Adipocyte (in vitro differentiated cells): ENCODE measurements around the gene CPLX3.
"Not testable (repeated sequence)": the region's sequence is repeated elsewhere in the genome, so short reads cannot be mapped to it uniquely, and the experiment has no call there.

Experiments used
- DNase-seq: peaks from one replicate; pipeline ENCODE4 v3.0.0-alpha.2; 2015; ENCODE audit warnings: low read depth
- H3K27me3 ChIP-seq: replicated peaks from 2 replicates; pipeline ENCODE4 v1.7.0; 2013; ENCODE audit warnings: mild to moderate bottlenecking, low read length, moderate library complexity; ENCODE audit not compliant: control insufficient read depth, insufficient read depth
- H3K36me3 ChIP-seq: 2 replicates; pipeline ENCODE4 v1.7.0; 2013; ENCODE audit warnings: low read length, mild to moderate bottlenecking, moderate library complexity; ENCODE audit not compliant: control insufficient read depth, insufficient read depth, severe bottlenecking
- H3K4me1 ChIP-seq: 2 replicates; pipeline ENCODE4 v1.7.0; 2013; ENCODE audit warnings: mild to moderate bottlenecking, low read length, moderate library complexity; ENCODE audit not compliant: control insufficient read depth, insufficient read depth
- H3K4me3 ChIP-seq: 2 replicates; pipeline ENCODE4 v1.7.0; 2013; ENCODE audit warnings: mild to moderate bottlenecking, low read length, moderate library complexity
- H3K9ac ChIP-seq: 2 replicates; pipeline ENCODE4 v1.7.0; 2013; ENCODE audit warnings: mild to moderate bottlenecking, low read length, moderate library complexity
- H3K9me3 ChIP-seq: 2 replicates; pipeline ENCODE4 v1.7.0; 2013; ENCODE audit warnings: mild to moderate bottlenecking, low read length, moderate library complexity; ENCODE audit not compliant: control insufficient read depth

Gene CPLX3

GRCh38 chr15:74783808-74784175 lies 42.6 kb upstream of the CPLX3 start:
- DNase-seq: no peak
- H3K36me3 ChIP-seq: no peaks in the 10 kb centered on the region
- peaks cover 37% of the 10 kb centered on the region for H3K4me1 ChIP-seq
- H3K9me3 ChIP-seq: no peaks in the 10 kb centered on the region
- no peaks in the 10 kb centered on the region for H3K27me3 ChIP-seq
- H3K9ac ChIP-seq: peak overlapping the region; percentile 94
- H3K4me3 ChIP-seq: peak overlapping the region; percentile 96

GRCh38 chr15:74784426-74785193 lies 41.8 kb upstream of the CPLX3 start:
- no peak for DNase-seq
- Histone ChIP-seq H3K36me3 (no peaks in the 10 kb centered on the region), H3K4me1 (peaks cover 37% of the 10 kb centered on the region), H3K9me3 (no peaks in the 10 kb centered on the region), H3K9ac (no peak overlapping the region), H3K4me3 (peak overlapping the region; percentile 96), H3K27me3 (no peaks in the 10 kb centered on the region)

GRCh38 chr15:74785194-74786032 lies 41.0 kb upstream of the CPLX3 start:
- H3K36me3 ChIP-seq: no peaks in the 10 kb centered on the region
- DNase-seq: no peak
- H3K9me3 ChIP-seq: no peaks in the 10 kb centered on the region
- H3K4me3 ChIP-seq: no peak overlapping the region
- H3K27me3 ChIP-seq: no peaks in the 10 kb centered on the region
- no peak overlapping the region for H3K9ac ChIP-seq
- peaks cover 45% of the 10 kb centered on the region for H3K4me1 ChIP-seq

- not testable (repeated sequence) for H3K9me3 ChIP-seq, H3K9ac ChIP-seq, DNase-seq, H3K4me3 ChIP-seq, H3K27me3 ChIP-seq, H3K36me3 ChIP-seq
- peaks cover 45% of the 10 kb centered on the region for H3K4me1 ChIP-seq
Observed at GRCh38 chr15:74786081-74786480, 40.3 kb upstream of the CPLX3 start.

- Histone ChIP-seq H3K27me3 (no peaks in the 10 kb centered on the region), H3K36me3 (no peaks in the 10 kb centered on the region)
Observed at GRCh38 chr15:74786551-74787165, 39.8 kb upstream of the CPLX3 start.

GRCh38 chr15:74787251-74788041 lies 39.0 kb upstream of the CPLX3 start:
- peak; percentile 64 for DNase-seq
- no peak overlapping the region for H3K4me3 ChIP-seq

More at GRCh38 chr15:74786551-74787165, 39.8 kb upstream of the CPLX3 start:
- Histone ChIP-seq H3K9ac (no peak overlapping the region), H3K4me1 (peaks cover 41% of the 10 kb centered on the region), H3K9me3 (no peaks in the 10 kb centered on the region), H3K4me3 (no peak overlapping the region)
- no peak for DNase-seq

GRCh38 chr15:74788042-74788682 lies 38.3 kb upstream of the CPLX3 start:
- no peak overlapping the region for H3K4me3 ChIP-seq
- no peaks in the 10 kb centered on the region for H3K9me3 ChIP-seq
- peaks cover 36% of the 10 kb centered on the region for H3K4me1 ChIP-seq
- H3K27me3 ChIP-seq: no peaks in the 10 kb centered on the region
- H3K9ac ChIP-seq: no peak overlapping the region
- no peak for DNase-seq
- H3K36me3 ChIP-seq: no peaks in the 10 kb centered on the region

More at GRCh38 chr15:74787251-74788041, 39.0 kb upstream of the CPLX3 start:
- Histone ChIP-seq H3K36me3 (no peaks in the 10 kb centered on the region), H3K27me3 (no peaks in the 10 kb centered on the region), H3K9me3 (no peaks in the 10 kb centered on the region), H3K9ac (no peak overlapping the region), H3K4me1 (peaks cover 41% of the 10 kb centered on the region)

- H3K4me3 ChIP-seq: no peak overlapping the region
- DNase-seq: no peak
- no peaks in the 10 kb centered on the region for H3K36me3 ChIP-seq
- H3K9ac ChIP-seq: no peak overlapping the region
- H3K4me1 ChIP-seq: peaks cover 31% of the 10 kb centered on the region
- no peaks in the 10 kb centered on the region for H3K27me3 ChIP-seq
- no peaks in the 10 kb centered on the region for H3K9me3 ChIP-seq
Observed at GRCh38 chr15:74788683-74789151, 37.7 kb upstream of the CPLX3 start.

- H3K27me3 ChIP-seq: no peaks in the 10 kb centered on the region
- no peaks in the 10 kb centered on the region for H3K36me3 ChIP-seq
- H3K9me3 ChIP-seq: no peaks in the 10 kb centered on the region
- peaks cover 26% of the 10 kb centered on the region for H3K4me1 ChIP-seq
- DNase-seq: no peak
- no peak overlapping the region for H3K9ac ChIP-seq
- H3K4me3 ChIP-seq: no peak overlapping the region
Observed at GRCh38 chr15:74789171-74789631, 37.2 kb upstream of the CPLX3 start.

- no peak overlapping the region for H3K4me3 ChIP-seq
- H3K27me3 ChIP-seq: no peaks in the 10 kb centered on the region
- peaks cover 26% of the 10 kb centered on the region for H3K4me1 ChIP-seq
- no peaks in the 10 kb centered on the region for H3K9me3 ChIP-seq
- peak overlapping the region; percentile 61 for H3K9ac ChIP-seq
- DNase-seq: no peak
- H3K36me3 ChIP-seq: no peaks in the 10 kb centered on the region
Observed at GRCh38 chr15:74789741-74790079, 36.7 kb upstream of the CPLX3 start.
